ENCODE measurements around the gene PCDHA3.
"Not testable (repeated sequence)": the region's sequence is repeated elsewhere in the genome, so short reads cannot be mapped to it uniquely, and the experiment has no call there.

Gene PCDHA3

GRCh38 chr5:140829511-140830501, 28.9 kb downstream of the PCDHA3 start:
- not testable (repeated sequence) for H3K36me3 Mint-ChIP-seq; H3K9me3 Mint-ChIP-seq; ATAC-seq (ENCODE audit: low read depth)

GRCh38 chr5:140833993-140834392, 33.1 kb downstream of the PCDHA3 start, which contains the start of gene PCDHA7:
Gene PCDHA7, plus strand, starts transcription at chr5:140834269. Its CDS starts 115 bp downstream, at chr5:140834384.
- peaks cover 2% of the 10 kb centered on the region for H3K36me3 Mint-ChIP-seq
- ATAC-seq (ENCODE audit: low read depth) (no peak), DNase-seq (ENCODE audit: low spot score in 2 of 2) (no peak)
- H3K27ac Mint-ChIP-seq: no peak within 1 kb of the TSS
- peaks cover 6% of the 10 kb centered on the region for H3K9me3 Mint-ChIP-seq
- no peak within 1 kb of the TSS for H3K4me3 Mint-ChIP-seq
- H3K4me1 Mint-ChIP-seq: no peaks in the 10 kb centered on the region
- peaks cover 8% of the 10 kb centered on the region for H3K27me3 Mint-ChIP-seq

More at GRCh38 chr5:140829511-140830501, 28.9 kb downstream of the PCDHA3 start:
- DNase-seq (ENCODE audit: low spot score in 2 of 2); H3K4me3 Mint-ChIP-seq; H3K4me1 Mint-ChIP-seq; H3K27ac Mint-ChIP-seq: not testable (repeated sequence)
- peaks cover 10% of the 10 kb centered on the region for H3K27me3 Mint-ChIP-seq

GRCh38 chr5:140834439-140835008, 33.7 kb downstream of the PCDHA3 start:
- not testable (repeated sequence) for DNase-seq (ENCODE audit: low spot score in 2 of 2); H3K36me3 Mint-ChIP-seq; ATAC-seq (ENCODE audit: low read depth); H3K9me3 Mint-ChIP-seq; H3K4me1 Mint-ChIP-seq; H3K4me3 Mint-ChIP-seq; H3K27me3 Mint-ChIP-seq; H3K27ac Mint-ChIP-seq

GRCh38 chr5:140835622-140836510, 35.0 kb downstream of the PCDHA3 start:
- H3K4me1 Mint-ChIP-seq: no peaks in the 10 kb centered on the region
- H3K4me3 Mint-ChIP-seq: no peak overlapping the region
- ATAC-seq (ENCODE audit: low read depth) (no peak), DNase-seq (ENCODE audit: low spot score in 2 of 2) (no peak)
- peaks cover 2% of the 10 kb centered on the region for H3K36me3 Mint-ChIP-seq
- H3K9me3 Mint-ChIP-seq: peaks cover 9% of the 10 kb centered on the region
- H3K27me3 Mint-ChIP-seq: peaks cover 8% of the 10 kb centered on the region
- no peak overlapping the region for H3K27ac Mint-ChIP-seq

GRCh38 chr5:140840978-140841962, 40.4 kb downstream of the PCDHA3 start, which contains the start of gene PCDHA8:
Gene PCDHA8, plus strand, starts transcription at chr5:140841187. Its CDS starts 135 bp downstream, at chr5:140841322.
- ATAC-seq (ENCODE audit: low read depth) (no peak), DNase-seq (ENCODE audit: low spot score in 2 of 2) (no peak)
- Mint-ChIP-seq H3K27me3 (peaks cover 2% of the 10 kb centered on the region), H3K4me1 (no peaks in the 10 kb centered on the region), H3K36me3 (peaks cover 2% of the 10 kb centered on the region), H3K4me3 (no peak within 1 kb of the TSS), H3K9me3 (peaks cover 5% of the 10 kb centered on the region), H3K27ac (no peak within 1 kb of the TSS)

GRCh38 chr5:140842798-140843733, 42.2 kb downstream of the PCDHA3 start:
- Mint-ChIP-seq H3K4me1 (no peaks in the 10 kb centered on the region), H3K27ac (no peak overlapping the region), H3K27me3 (peaks cover 2% of the 10 kb centered on the region), H3K36me3 (no peaks in the 10 kb centered on the region), H3K9me3 (peaks cover 7% of the 10 kb centered on the region), H3K4me3 (no peak overlapping the region)
- DNase-seq (ENCODE audit: low spot score in 2 of 2) (no peak), ATAC-seq (ENCODE audit: low read depth) (no peak)

- H3K27ac Mint-ChIP-seq; ATAC-seq (ENCODE audit: low read depth); H3K4me1 Mint-ChIP-seq; DNase-seq (ENCODE audit: low spot score in 2 of 2); H3K27me3 Mint-ChIP-seq; H3K9me3 Mint-ChIP-seq; H3K36me3 Mint-ChIP-seq; H3K4me3 Mint-ChIP-seq: not testable (repeated sequence)
These were observed 47.6 kb downstream of the PCDHA3 start, which contains the start of gene PCDHA9 for GRCh38 chr5:140848139-140849102. Gene PCDHA9, plus strand, starts transcription at chr5:140848382. Its CDS starts 114 bp downstream, at chr5:140848496.

- DNase-seq (ENCODE audit: low spot score in 2 of 2); H3K4me3 Mint-ChIP-seq; H3K27me3 Mint-ChIP-seq; H3K36me3 Mint-ChIP-seq; H3K4me1 Mint-ChIP-seq; ATAC-seq (ENCODE audit: low read depth); H3K27ac Mint-ChIP-seq; H3K9me3 Mint-ChIP-seq: not testable (repeated sequence)
These were observed 49.2 kb downstream of the PCDHA3 start for GRCh38 chr5:140849831-140850634.
